Karpas-422 (cell line): Measurements from ENCODE around the gene TMC6. TPM values are rescaled to one million over a fixed set of nuclear protein-coding genes. Genes with fewer than 3 reads are reported as not detected.
A peak's percentile ranks its signal among the peaks of the same experiment; 100 is the strongest.
"Not testable (repeated sequence)": the region's sequence is repeated elsewhere in the genome, so short reads cannot be mapped to it uniquely, and the experiment has no call there.

Experiments
- DNase-seq: peaks from one replicate; pipeline ENCODE4 v3.0.0-alpha.2; 2015
- H2AFZ ChIP-seq: fragments of 200-600 bp; sonication (generic); 2 replicates; pipeline ENCODE4 v1.6.1; 2014; ENCODE audit warnings: antibody characterized with exemption, low read length, mixed read lengths
- H3K27ac ChIP-seq: fragments of 200-600 bp; sonication (generic); 2 replicates; pipeline ENCODE4 v1.5.1; 2014; ENCODE audit warnings: mild to moderate bottlenecking, low read length, moderate library complexity
- H3K27me3 ChIP-seq: fragments of 200-600 bp; sonication (generic); 2 replicates; pipeline ENCODE4 v1.6.1; 2014; ENCODE audit warnings: low read length, mixed read lengths
- H3K36me3 ChIP-seq: fragments of 200-600 bp; sonication (generic); 2 replicates; pipeline ENCODE4 v1.6.1; 2014; ENCODE audit warnings: low read length, mixed read lengths; ENCODE audit not compliant: insufficient read depth
- H3K4me1 ChIP-seq: fragments of 200-600 bp; sonication (generic); 2 replicates; pipeline ENCODE4 v1.6.1; 2014; ENCODE audit warnings: mild to moderate bottlenecking, low read length, mixed read lengths
- H3K4me2 ChIP-seq: fragments of 200-600 bp; sonication (generic); 2 replicates; pipeline ENCODE4 v1.6.1; 2014; ENCODE audit warnings: low read length, low read depth, mild to moderate bottlenecking; ENCODE audit not compliant: poor library complexity, severe bottlenecking
- H3K4me3 ChIP-seq: fragments of 200-600 bp; sonication (generic); 2 replicates; pipeline ENCODE4 v1.5.1; 2014; ENCODE audit warnings: mild to moderate bottlenecking, antibody characterized with exemption, low read length, mixed read lengths
- H3K79me2 ChIP-seq: fragments of 200-600 bp; sonication (generic); 2 replicates; pipeline ENCODE4 v1.6.1; 2014; ENCODE audit warnings: mild to moderate bottlenecking, low read length, mixed read lengths
- H3K9ac ChIP-seq: fragments of 200-600 bp; sonication (generic); 2 replicates; pipeline ENCODE4 v1.6.0; 2014; ENCODE audit warnings: low read length
- H3K9me2 ChIP-seq: fragments of 200-600 bp; sonication (generic), shearing (Covaris generic); replicated peaks from 2 replicates; pipeline ENCODE4 v1.6.0; 2014; ENCODE audit warnings: mild to moderate bottlenecking, low read length, moderate library complexity; ENCODE audit not compliant: insufficient read depth
- H3K9me3 ChIP-seq: fragments of 300-700, 200-600 bp; sonication (generic); 2 replicates; pipeline ENCODE4 v1.6.1; 2014; ENCODE audit warnings: low read length, mixed read lengths
- H4K20me1 ChIP-seq: fragments of 200-600 bp; sonication (generic); 2 replicates; pipeline ENCODE4 v1.6.1; 2014; ENCODE audit warnings: mild to moderate bottlenecking, antibody characterized with exemption, low read length, low read depth; ENCODE audit not compliant: insufficient read depth
- total RNA-seq: library from RNA; depleted of rRNA; stranded (reverse); fragments of >200 nt; shearing (Covaris generic); gene quantifications from 2 replicates; pipeline ENCODE4 v1.2.3, GENCODE V29; 2014; ENCODE audit warnings: low replicate concordance

TMC6 gene
- total RNA-seq, 1 experiment from 2014 or later = 70.7 TPM

GRCh38 chr17:78116411-78116810, 12.1 kb downstream of the TMC6 start:
- Histone ChIP-seq H3K79me2 (no peaks in the 10 kb centered on the region), H3K27ac (no peak overlapping the region), H3K9me3 (no peaks in the 10 kb centered on the region), H2AFZ (no peak overlapping the region), H3K9me2 (no peaks in the 10 kb centered on the region), H3K36me3 (peaks cover 6% of the 10 kb centered on the region), H3K4me3 (no peak overlapping the region), H3K9ac (no peak overlapping the region), H3K4me1 (peaks cover 8% of the 10 kb centered on the region), H3K27me3 (no peaks in the 10 kb centered on the region), H3K4me2 (no peak overlapping the region), H4K20me1 (peaks cover 14% of the 10 kb centered on the region)
- DNase-seq = no peak

GRCh38 chr17:78115803-78116202, 12.8 kb downstream of the TMC6 start:
- H3K27me3 ChIP-seq, H2AFZ ChIP-seq, H3K9me2 ChIP-seq, H3K79me2 ChIP-seq, DNase-seq, H3K4me2 ChIP-seq, H3K27ac ChIP-seq, H3K9me3 ChIP-seq, H3K4me3 ChIP-seq, H3K4me1 ChIP-seq, H3K9ac ChIP-seq: not testable (repeated sequence)
- Histone ChIP-seq H4K20me1 (peaks cover 20% of the 10 kb centered on the region), H3K36me3 (peaks cover 10% of the 10 kb centered on the region)

GRCh38 chr17:78114831-78115723, 13.5 kb downstream of the TMC6 start:
- no peak overlapping the region for H3K27ac ChIP-seq
- H4K20me1 ChIP-seq = peaks cover 20% of the 10 kb centered on the region
- H3K9ac ChIP-seq = no peak overlapping the region

GRCh38 chr17:78113804-78114785, 14.5 kb downstream of the TMC6 start:
- Histone ChIP-seq H3K4me1 (peaks cover 8% of the 10 kb centered on the region), H2AFZ (no peak overlapping the region), H3K9me3 (no peaks in the 10 kb centered on the region), H4K20me1 (peaks cover 20% of the 10 kb centered on the region), H3K9me2 (no peaks in the 10 kb centered on the region), H3K4me2 (no peak overlapping the region), H3K9ac (no peak overlapping the region), H3K4me3 (no peak overlapping the region), H3K36me3 (peaks cover 14% of the 10 kb centered on the region), H3K27ac (no peak overlapping the region), H3K27me3 (no peaks in the 10 kb centered on the region), H3K79me2 (no peaks in the 10 kb centered on the region)
- no peak for DNase-seq

More at GRCh38 chr17:78114831-78115723, 13.5 kb downstream of the TMC6 start:
- no peak for DNase-seq
- Histone ChIP-seq H3K4me3 (no peak overlapping the region), H3K9me3 (no peaks in the 10 kb centered on the region), H3K36me3 (peaks cover 14% of the 10 kb centered on the region), H2AFZ (no peak overlapping the region), H3K27me3 (no peaks in the 10 kb centered on the region), H3K9me2 (no peaks in the 10 kb centered on the region), H3K79me2 (no peaks in the 10 kb centered on the region), H3K4me2 (no peak overlapping the region), H3K4me1 (peaks cover 8% of the 10 kb centered on the region)

GRCh38 chr17:78112518-78113471, 15.8 kb downstream of the TMC6 start:
- Histone ChIP-seq H3K27ac (no peak overlapping the region), H3K4me3 (no peak overlapping the region), H3K79me2 (no peaks in the 10 kb centered on the region), H4K20me1 (peaks cover 20% of the 10 kb centered on the region), H3K9me2 (no peaks in the 10 kb centered on the region), H2AFZ (no peak overlapping the region), H3K9ac (no peak overlapping the region), H3K4me1 (peaks cover 8% of the 10 kb centered on the region), H3K36me3 (peaks cover 14% of the 10 kb centered on the region), H3K4me2 (no peak overlapping the region), H3K27me3 (no peaks in the 10 kb centered on the region), H3K9me3 (no peaks in the 10 kb centered on the region)
- DNase-seq = peak; percentile 89

- peaks cover 14% of the 10 kb centered on the region for H3K36me3 ChIP-seq
Observed at GRCh38 chr17:78111727-78112517, 16.6 kb downstream of the TMC6 start.

GRCh38 chr17:78111016-78111726, 17.4 kb downstream of the TMC6 start:
- Histone ChIP-seq H3K27me3 (no peaks in the 10 kb centered on the region), H3K9me2 (no peaks in the 10 kb centered on the region), H3K4me3 (no peak overlapping the region), H4K20me1 (peaks cover 20% of the 10 kb centered on the region), H3K9ac (no peak overlapping the region), H3K27ac (no peak overlapping the region), H3K4me2 (no peak overlapping the region), H3K36me3 (peaks cover 14% of the 10 kb centered on the region), H3K4me1 (peaks cover 8% of the 10 kb centered on the region), H2AFZ (no peak overlapping the region), H3K79me2 (no peaks in the 10 kb centered on the region), H3K9me3 (no peaks in the 10 kb centered on the region)
- no peak for DNase-seq

More at GRCh38 chr17:78111727-78112517, 16.6 kb downstream of the TMC6 start:
- H3K9ac ChIP-seq = no peak overlapping the region
- peaks cover 8% of the 10 kb centered on the region for H3K4me1 ChIP-seq
- H4K20me1 ChIP-seq = peaks cover 20% of the 10 kb centered on the region
- no peak overlapping the region for H3K4me3 ChIP-seq
- DNase-seq = no peak
- no peaks in the 10 kb centered on the region for H3K27me3 ChIP-seq
- no peaks in the 10 kb centered on the region for H3K9me2 ChIP-seq
- no peaks in the 10 kb centered on the region for H3K9me3 ChIP-seq
- H3K4me2 ChIP-seq = no peak overlapping the region
- H3K79me2 ChIP-seq = no peaks in the 10 kb centered on the region
- no peak overlapping the region for H2AFZ ChIP-seq
- no peak overlapping the region for H3K27ac ChIP-seq
